A549 (cell line): ENCODE results near the gene STRA8. TPM values are rescaled to one million over a fixed set of nuclear protein-coding genes. Genes with fewer than 3 reads are reported as not detected.

Experiments
- ATAC-seq, 2 experiments: fragments of 200-7000 bp in 1 of 2; fragments of >200 bp in 1 of 2; cut with Nextera tagmentation in 1 of 2; cut with Tn5 transposase in 1 of 2; 3 replicates each; pipeline versions ENCODE4 v1.8.0 to v1.9.1; 2018 to 2020; ENCODE audit warnings: mild to moderate bottlenecking in 1 of 2, moderate library complexity in 1 of 2
- CTCF ChIA-PET: fragments of 300-600 bp; sonication (Branson Sonifier 250); formaldehyde crosslinking; extraction: SDS; loops from one replicate; lab custom pipeline; 2021; ENCODE audit warnings: antibody characterized with exemption, inconsistent platforms; lab: Yijun Ruan, JAX
- POLR2A ChIA-PET: fragments of 350-600 bp; formaldehyde crosslinking; extraction: SDS; loops from one replicate; lab custom pipeline; 2021; ENCODE audit warnings: antibody characterized with exemption, inconsistent platforms; lab: Yijun Ruan, JAX
- DNase-seq, 2 experiments: peaks; one replicate each; pipeline versions ENCODE4 v3.0.0 to v3.0.0-alpha.2; 2011 to 2016; ENCODE audit warnings: low read depth in 1 of 2, low spot score in 1 of 2
- FAIRE-seq: peaks from 2 replicates; lab custom pipeline; 2011; peaks lifted over from hg19 to GRCh38; lab: Jason Lieb, UNC
- H3K27ac ChIP-seq, 2 experiments: fragments of >200 bp; sonication (Bioruptor Twin); formaldehyde crosslinking; 3 replicates each; pipeline ENCODE4 v1.5.1; 2016 to 2017
- H3K4me1 ChIP-seq: fragments of >200 bp; sonication (Bioruptor Twin); formaldehyde crosslinking; 3 replicates; pipeline ENCODE4 v1.6.1; 2016
- H3K4me2 ChIP-seq: fragments of >200 bp; sonication (Bioruptor Twin); formaldehyde crosslinking; 3 replicates; pipeline ENCODE4 v1.6.1; 2016
- H3K4me3 ChIP-seq: fragments of >200 bp; sonication (Bioruptor Twin); formaldehyde crosslinking; 3 replicates; pipeline ENCODE4 v1.5.1; 2016
- H3K9me3 ChIP-seq: fragments of >200 bp; sonication (Bioruptor Twin); formaldehyde crosslinking; 3 replicates; pipeline ENCODE4 v1.6.1; 2016
- CBX8 ChIP-seq: fragments of 200-600 bp; sonication (generic); IDR thresholded peaks from 2 replicates; pipeline ENCODE4 v1.6.1; 2016
- CTCF ChIP-seq: fragments of >200 bp; sonication (Bioruptor Twin); formaldehyde crosslinking; IDR thresholded peaks from 3 replicates; pipeline ENCODE4 v1.5.1; 2016
- EP300 ChIP-seq, 2 experiments: fragments of >200 bp; sonication (Bioruptor Twin); formaldehyde crosslinking; IDR thresholded peaks; 2 replicates in 1 of 2; 3 replicates in 1 of 2; pipeline ENCODE4 v1.6.1; 2016 to 2017
- ESRRA ChIP-seq: fragments of 150-350 bp; IDR thresholded peaks from 2 replicates; pipeline ENCODE4 v1.6.1; 2014; ENCODE audit warnings: mild to moderate bottlenecking, low read length, borderline replicate concordance
- FOSL2 ChIP-seq, 2 experiments: fragments of 450-650 bp in 1 of 2; fragments of >200 bp in 1 of 2; sonication (Bioruptor Twin) in 1 of 2; formaldehyde crosslinking; IDR thresholded peaks; 2 replicates each; pipeline versions ENCODE4 v1.5.0 to v1.6.1; 2016 to 2020; ENCODE audit warnings: mild to moderate bottlenecking in 1 of 2, moderate library complexity in 1 of 2
- FOXS1 ChIP-seq: fragments of 250-450 bp; sonication (Bioruptor Pico); IDR thresholded peaks from 2 replicates; pipeline ENCODE4 v1.5.0; 2020; ENCODE audit warnings: mild to moderate bottlenecking, moderate library complexity
- GATA3 ChIP-seq: IDR thresholded peaks from 2 replicates; pipeline ENCODE4 v1.6.1; 2012; ENCODE audit warnings: borderline replicate concordance
- HDAC2 ChIP-seq: fragments of 200-600 bp; sonication (generic); IDR thresholded peaks from 2 replicates; pipeline ENCODE4 v1.6.1; 2016
- HOXA7 ChIP-seq: fragments of 250-450 bp; sonication (Bioruptor Pico); IDR thresholded peaks from 2 replicates; pipeline ENCODE4 v1.5.0; 2020; ENCODE audit warnings: mild to moderate bottlenecking, moderate library complexity
- JUN ChIP-seq, 2 experiments: fragments of >200 bp; sonication (Bioruptor Twin); formaldehyde crosslinking; IDR thresholded peaks; 2 replicates in 1 of 2; 3 replicates in 1 of 2; pipeline ENCODE4 v1.6.1; 2016 to 2017
- JUNB ChIP-seq: fragments of >200 bp; sonication (Bioruptor Twin); formaldehyde crosslinking; IDR thresholded peaks from 2 replicates; pipeline ENCODE4 v1.6.1; 2016
- MAFK ChIP-seq: fragments of 450-650 bp; IDR thresholded peaks from 2 replicates; pipeline ENCODE4 v1.6.1; 2014; ENCODE audit not compliant: partially characterized antibody
- MYC ChIP-seq: IDR thresholded peaks from 2 replicates; pipeline ENCODE4 v1.6.1; 2012; ENCODE audit warnings: mild to moderate bottlenecking, inconsistent platforms, low read length, improper control_type of control experiment, borderline replicate concordance
- NFE2L2 ChIP-seq: fragments of 150-350 bp; conservative IDR thresholded peaks from 2 replicates; pipeline ENCODE4 v1.6.1; 2014; ENCODE audit warnings: low read length
- NR3C1 ChIP-seq: fragments of >200 bp; sonication (Bioruptor Twin); formaldehyde crosslinking; IDR thresholded peaks from 3 replicates; pipeline ENCODE4 v1.6.1; 2017
- PHF8 ChIP-seq: fragments of 200-600 bp; sonication (generic); IDR thresholded peaks from 2 replicates; pipeline ENCODE4 v1.6.1; 2016; ENCODE audit warnings: low read depth, mild to moderate bottlenecking, antibody characterized with exemption, moderate library complexity, borderline replicate concordance
- POLR2AphosphoS2 ChIP-seq: conservative IDR thresholded peaks from 2 replicates; pipeline ENCODE4 v1.6.1; 2012; ENCODE audit warnings: low read length, improper control_type of control experiment, inconsistent platforms
- RAD21 ChIP-seq, 2 experiments: fragments of >200 bp in 1 of 2; sonication (Bioruptor Twin) in 1 of 2; formaldehyde crosslinking in 1 of 2; IDR thresholded peaks in 1 of 2; conservative IDR thresholded peaks in 1 of 2; 2 replicates in 1 of 2; 3 replicates in 1 of 2; pipeline ENCODE4 v1.6.1; 2012 to 2018; ENCODE audit warnings: inconsistent platforms in 1 of 2
- RARB ChIP-seq: fragments of 250-450 bp; sonication (Bioruptor Pico); IDR thresholded peaks from 2 replicates; pipeline ENCODE4 v1.8.0; 2021; ENCODE audit warnings: mild to moderate bottlenecking, moderate library complexity
- RCOR1 ChIP-seq: fragments of 150-350 bp; IDR thresholded peaks from 2 replicates; pipeline ENCODE4 v1.6.1; 2014; ENCODE audit warnings: antibody characterized with exemption, low read length, low read depth
- REST ChIP-seq: fragments of 200-600 bp; sonication (generic); IDR thresholded peaks from 2 replicates; pipeline ENCODE4 v1.6.1; 2016; ENCODE audit warnings: antibody characterized with exemption, mild to moderate bottlenecking, moderate library complexity
- ZC3H11A ChIP-seq: fragments of 450-650 bp; IDR thresholded peaks from 2 replicates; pipeline ENCODE4 v1.6.1; 2014; ENCODE audit warnings: antibody characterized with exemption, mild to moderate bottlenecking
- ZNF302 ChIP-seq: fragments of 250-450 bp; sonication (Bioruptor Pico); IDR thresholded peaks from 2 replicates; pipeline ENCODE4 v1.9.0; 2021; ENCODE audit warnings: inconsistent platforms, mild to moderate bottlenecking, moderate library complexity
- ZSCAN20 ChIP-seq: fragments of 250-450 bp; sonication (Bioruptor Pico); IDR thresholded peaks from 2 replicates; pipeline ENCODE4 v1.8.0; 2022; ENCODE audit warnings: mild to moderate bottlenecking, moderate library complexity
- WGBS: methylation state at CpG from one replicate; pipeline ENCODE4 v1.1.6; 2017; ENCODE audit errors: missing lambda C conversion rate; 5-methylcytosine and 5-hydroxymethylcytosine counted together
- polyA plus RNA-seq, 4 experiments: library from polyadenylated mRNA; depleted of rRNA in 3 of 4; stranded (reverse); fragments of >200 nt; fragmentation: RNase III in 1 of 4; extraction: RNeasy Plus Mini Kit Qiagen cat#74134 plus additional on column Dnase treatment in 1 of 4; gene quantifications; 2 replicates in 3 of 4; 3 replicates in 1 of 4; pipeline ENCODE4 v1.2.3, GENCODE V29; 2011 to 2017
- TF ChIP-seq, protein P1 (sequence below): fragments of >200 bp; sonication (Bioruptor Twin); formaldehyde crosslinking; IDR thresholded peaks from 2 replicates; pipeline ENCODE4 v1.6.1; 2016
- TF ChIP-seq, protein P2 (sequence below): fragments of 250-450 bp; sonication (Bioruptor Pico); IDR thresholded peaks from 2 replicates; pipeline ENCODE4 v1.5.0; 2020; ENCODE audit warnings: low read depth, mild to moderate bottlenecking, moderate library complexity
- TF ChIP-seq, protein P3 (sequence below): IDR thresholded peaks from 2 replicates; pipeline ENCODE4 v1.6.1; 2012; ENCODE audit warnings: low read depth, borderline replicate concordance
- TF ChIP-seq, protein P4 (sequence below): IDR thresholded peaks from 2 replicates; pipeline ENCODE4 v1.6.1; 2012
- TF ChIP-seq, protein P5 (sequence below): fragments of 450-650 bp; IDR thresholded peaks from 2 replicates; pipeline ENCODE4 v1.6.1; 2014; ENCODE audit warnings: antibody characterized with exemption

Gene STRA8
- polyA plus RNA-seq, 2 of the 4 experiments (the other 2 are of a cell fraction) = not detected

DNA sequence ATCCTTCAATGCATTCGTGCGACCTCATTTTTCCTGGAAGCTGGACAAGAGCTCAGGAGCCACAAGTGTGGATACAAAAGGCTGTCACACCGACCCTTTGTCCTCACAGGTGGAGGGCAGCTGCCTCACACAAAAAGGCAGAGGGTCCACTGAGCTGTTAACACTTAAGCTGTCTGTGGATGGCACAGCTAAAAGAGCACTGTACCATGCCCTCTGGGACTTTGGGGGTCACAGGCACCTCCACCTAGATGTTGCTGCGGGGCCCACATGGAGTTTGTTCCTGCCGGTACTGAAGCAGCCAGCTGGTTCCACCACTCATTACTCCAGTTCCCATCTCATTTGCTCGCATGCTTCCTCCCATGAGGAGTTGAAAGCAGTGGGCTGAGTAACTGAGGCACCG lies 57.0 kb downstream of the STRA8 start:
- TF ChIP-seq FOSL2 (IDR thresholded peaks at IDR 0.05) (no peak), FOSL2 (CRISPR knock-in tag; IDR thresholded peaks at IDR 0.05) (no peak), CTCF (no peak), RAD21 (conservative IDR thresholded peaks at IDR 0.05 in 1 of 2, IDR thresholded peaks at IDR 0.05 in 1 of 2) (no peak), RARB (CRISPR knock-in tag) (no peak), NR3C1 (no peak), HOXA7 (no peak), NFE2L2 (no peak), ZNF302 (CRISPR knock-in tag) (no peak), ZC3H11A (no peak), HDAC2 (no peak)
- TF ChIP-seq, protein P1, sequence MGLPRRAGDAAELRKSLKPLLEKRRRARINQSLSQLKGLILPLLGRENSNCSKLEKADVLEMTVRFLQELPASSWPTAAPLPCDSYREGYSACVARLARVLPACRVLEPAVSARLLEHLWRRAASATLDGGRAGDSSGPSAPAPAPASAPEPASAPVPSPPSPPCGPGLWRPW = no peak
- TF ChIP-seq, protein P2, sequence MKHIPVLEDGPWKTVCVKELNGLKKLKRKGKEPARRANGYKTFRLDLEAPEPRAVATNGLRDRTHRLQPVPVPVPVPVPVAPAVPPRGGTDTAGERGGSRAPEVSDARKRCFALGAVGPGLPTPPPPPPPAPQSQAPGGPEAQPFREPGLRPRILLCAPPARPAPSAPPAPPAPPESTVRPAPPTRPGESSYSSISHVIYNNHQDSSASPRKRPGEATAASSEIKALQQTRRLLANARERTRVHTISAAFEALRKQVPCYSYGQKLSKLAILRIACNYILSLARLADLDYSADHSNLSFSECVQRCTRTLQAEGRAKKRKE (CRISPR knock-in tag) = no peak

GRCh38 chr7:135291809-135292253 lies 58.2 kb downstream of the STRA8 start:
- DNase-seq (peak; percentile 62 to 91), ATAC-seq (peak; percentile 96 to 97), FAIRE-seq (no peak)
- Histone ChIP-seq H3K4me2 (peak overlapping the region; percentile 57), H3K4me1 (peaks cover 25% of the 10 kb centered on the region), H3K27ac (peak overlapping the region; percentile 81 to 95), H3K9me3 (no peaks in the 10 kb centered on the region), H3K4me3 (no peak overlapping the region)
- ChIA-PET POLR2A (interaction anchor here (0.9 to 1.0 kb wide), 2 partner anchors 9 to 219 kb away, joined by 3 to 4 read pairs; no protein-coding TSS in a partner anchor), CTCF (interaction anchor here (0.8 to 2.7 kb wide), 7 partner anchors 10 to 373 kb away, joined by 3 to 20 read pairs (median 4); no protein-coding TSS in a partner anchor)
- 4% methylated on average over 8 of the region's 8 CpGs for WGBS
- TF ChIP-seq ESRRA = no peak
- no peak for TF ChIP-seq ZSCAN20 (CRISPR knock-in tag)
- TF ChIP-seq, protein P3, sequence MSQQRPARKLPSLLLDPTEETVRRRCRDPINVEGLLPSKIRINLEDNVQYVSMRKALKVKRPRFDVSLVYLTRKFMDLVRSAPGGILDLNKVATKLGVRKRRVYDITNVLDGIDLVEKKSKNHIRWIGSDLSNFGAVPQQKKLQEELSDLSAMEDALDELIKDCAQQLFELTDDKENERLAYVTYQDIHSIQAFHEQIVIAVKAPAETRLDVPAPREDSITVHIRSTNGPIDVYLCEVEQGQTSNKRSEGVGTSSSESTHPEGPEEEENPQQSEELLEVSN = peak; percentile 56
- peak; percentile 51; the same call in 1 of the 2 replicates for TF ChIP-seq GATA3
- TF ChIP-seq, protein P4, sequence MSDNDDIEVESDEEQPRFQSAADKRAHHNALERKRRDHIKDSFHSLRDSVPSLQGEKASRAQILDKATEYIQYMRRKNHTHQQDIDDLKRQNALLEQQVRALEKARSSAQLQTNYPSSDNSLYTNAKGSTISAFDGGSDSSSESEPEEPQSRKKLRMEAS = peak; percentile 78
- TF ChIP-seq EP300 (IDR thresholded peaks at IDR 0.05) = peak in 1 of 2 experiments; percentile 55; a peak in 1 of 5 replicates
- TF ChIP-seq, protein P5, sequence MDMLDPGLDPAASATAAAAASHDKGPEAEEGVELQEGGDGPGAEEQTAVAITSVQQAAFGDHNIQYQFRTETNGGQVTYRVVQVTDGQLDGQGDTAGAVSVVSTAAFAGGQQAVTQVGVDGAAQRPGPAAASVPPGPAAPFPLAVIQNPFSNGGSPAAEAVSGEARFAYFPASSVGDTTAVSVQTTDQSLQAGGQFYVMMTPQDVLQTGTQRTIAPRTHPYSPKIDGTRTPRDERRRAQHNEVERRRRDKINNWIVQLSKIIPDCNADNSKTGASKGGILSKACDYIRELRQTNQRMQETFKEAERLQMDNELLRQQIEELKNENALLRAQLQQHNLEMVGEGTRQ = no peak
- TF ChIP-seq RCOR1 = no peak
- TF ChIP-seq MAFK = peak; percentile 78
- no peak for TF ChIP-seq NR3C1
- peak; percentile 70; the same call in 1 of the 2 replicates for TF ChIP-seq FOSL2 (IDR thresholded peaks at IDR 0.05)
- peak; percentile 91 for TF ChIP-seq FOSL2 (CRISPR knock-in tag; IDR thresholded peaks at IDR 0.05)
- TF ChIP-seq REST = no peak
- TF ChIP-seq JUNB = peak; percentile 75
- TF ChIP-seq PHF8 = no peak
- peak; percentile 51 to 60; a peak in 2 of 5 replicates for TF ChIP-seq JUN (IDR thresholded peaks at IDR 0.05)
- TF ChIP-seq POLR2AphosphoS2 = no peak
- peak; percentile 29; the same call in 1 of the 2 replicates for TF ChIP-seq MYC
- no peak for TF ChIP-seq CBX8
- no peak for TF ChIP-seq FOXS1 (CRISPR knock-in tag)

More for the DNA sequence above, 57.0 kb downstream of the STRA8 start:
- DNase-seq (no peak), ATAC-seq (no peak), FAIRE-seq (no peak)
- 92% methylated on average over 7 of the region's 7 CpGs for WGBS
- Histone ChIP-seq H3K4me3 (no peak overlapping the region), H3K4me1 (peaks cover 25% of the 10 kb centered on the region), H3K4me2 (0 out of 3 replicates have a peak overlapping the region, but pooled peaks have one; percentile 57), H3K9me3 (no peaks in the 10 kb centered on the region), H3K27ac (peak overlapping the region; percentile 81 to 95)
- ChIA-PET POLR2A (no interaction called here), CTCF (interaction anchor here (1.0 to 3.9 kb wide), 4 partner anchors 9 to 125 kb away, joined by 4 to 26 read pairs (median 15); no protein-coding TSS in a partner anchor)
